Mesendoderm (in vitro differentiated cells): ENCODE data around the gene RAB6A.
"Not testable (repeated sequence)": the region's sequence is repeated elsewhere in the genome, so short reads cannot be mapped to it uniquely, and the experiment has no call there.

ENCODE experiments used
- DNase-seq: peaks from one replicate; pipeline ENCODE4 v3.0.0; 2013
- H2AK5ac ChIP-seq: 2 replicates; pipeline ENCODE4 v1.6.1; 2013; ENCODE audit warnings: low read length, inconsistent platforms
- H2BK120ac ChIP-seq: 2 replicates; pipeline ENCODE4 v1.6.1; 2013; ENCODE audit warnings: low read depth, mild to moderate bottlenecking, low read length, moderate library complexity, mixed read lengths
- H2BK15ac ChIP-seq: replicated peaks from 2 replicates; pipeline ENCODE4 v1.6.1; 2013; ENCODE audit warnings: low read depth, mild to moderate bottlenecking, moderate library complexity
- H2BK5ac ChIP-seq: 2 replicates; pipeline ENCODE4 v1.6.1; 2013; ENCODE audit warnings: low read length, inconsistent platforms
- H3K18ac ChIP-seq: 2 replicates; pipeline ENCODE4 v1.6.1; 2013; ENCODE audit warnings: mild to moderate bottlenecking, low read length, mixed read lengths
- H3K23ac ChIP-seq: one replicate; pipeline ENCODE4 v1.6.1; 2013; ENCODE audit warnings: low read length
- H3K27ac ChIP-seq: 2 replicates; pipeline ENCODE4 v1.5.1; 2013; ENCODE audit warnings: low read depth, mild to moderate bottlenecking, inconsistent platforms, low read length, moderate library complexity
- H3K27me3 ChIP-seq: 2 replicates; pipeline ENCODE4 v1.6.1; 2013; ENCODE audit warnings: low read length, control low read depth, mild to moderate bottlenecking, inconsistent platforms; ENCODE audit not compliant: insufficient read depth, poor library complexity
- H3K36me3 ChIP-seq: 2 replicates; pipeline ENCODE4 v1.6.1; 2013; ENCODE audit warnings: low read length, inconsistent platforms; ENCODE audit not compliant: control insufficient read depth, insufficient read depth
- H3K4ac ChIP-seq: one replicate; pipeline ENCODE4 v1.6.1; 2013; ENCODE audit warnings: low read depth, mild to moderate bottlenecking, low read length, moderate library complexity
- H3K4me1 ChIP-seq: 2 replicates; pipeline ENCODE4 v1.6.1; 2013; ENCODE audit warnings: low read depth, low read length, inconsistent platforms; ENCODE audit not compliant: control insufficient read depth
- H3K4me2 ChIP-seq: 2 replicates; pipeline ENCODE4 v1.6.1; 2013; ENCODE audit warnings: low read length
- H3K4me3 ChIP-seq: 2 replicates; pipeline ENCODE4 v1.5.1; 2013; ENCODE audit warnings: mild to moderate bottlenecking, low read length
- H3K56ac ChIP-seq: one replicate; pipeline ENCODE4 v1.6.1; 2013; ENCODE audit warnings: low read length
- H3K79me1 ChIP-seq: 2 replicates; pipeline ENCODE4 v1.6.1; 2013; ENCODE audit warnings: low read length, inconsistent platforms
- H3K79me2 ChIP-seq: 2 replicates; pipeline ENCODE4 v1.6.1; 2013; ENCODE audit warnings: mild to moderate bottlenecking, low read length; ENCODE audit not compliant: control insufficient read depth, insufficient read depth
- H3K9ac ChIP-seq: 2 replicates; pipeline ENCODE4 v1.6.1; 2013; ENCODE audit warnings: low read length, inconsistent platforms
- H4K5ac ChIP-seq: one replicate; pipeline ENCODE4 v1.6.1; 2013; ENCODE audit warnings: low read length
- H4K8ac ChIP-seq: one replicate; pipeline ENCODE4 v1.6.1; 2013; ENCODE audit warnings: low read depth, mild to moderate bottlenecking, control low read depth, low read length, moderate library complexity
- WGBS: extraction: QIAGEN DNeasy Blood & Tissue Kit; methylation state at CpG from one replicate; pipeline ENCODE4 v1.1.7; 2013; ENCODE audit warnings: low lambda C conversion rate, missing lambda C conversion rate; ENCODE audit not compliant: insufficient coverage; ENCODE audit errors: extremely low coverage; 5-methylcytosine and 5-hydroxymethylcytosine counted together

Gene RAB6A

GRCh38 chr11:73705053-73705452 is 55.8 kb downstream of the RAB6A start:
- Histone ChIP-seq H2BK120ac (no peak overlapping the region), H3K4ac (no peak overlapping the region), H3K18ac (no peak overlapping the region), H3K27me3 (no peaks in the 10 kb centered on the region), H3K36me3 (no peaks in the 10 kb centered on the region), H4K5ac (no peak overlapping the region), H3K4me3 (no peak overlapping the region), H3K79me2 (no peaks in the 10 kb centered on the region), H3K4me2 (no peak overlapping the region), H4K8ac (no peak overlapping the region), H3K9ac (no peak overlapping the region), H3K79me1 (no peaks in the 10 kb centered on the region), H2BK5ac (no peak overlapping the region), H2BK15ac (no peak overlapping the region), H3K23ac (no peak overlapping the region), H3K27ac (no peak overlapping the region), H3K56ac (no peak overlapping the region), H3K4me1 (no peaks in the 10 kb centered on the region), H2AK5ac (no peak overlapping the region)
- WGBS, result no CpG with 5 or more reads among the region's 1 CpG
- DNase-seq, result no peak

GRCh38 chr11:73693899-73694525 is 66.9 kb downstream of the RAB6A start:
- Histone ChIP-seq H4K5ac (no peak overlapping the region), H2BK120ac (no peak overlapping the region), H3K23ac (no peak overlapping the region), H3K27ac (no peak overlapping the region), H3K36me3 (no peaks in the 10 kb centered on the region), H2BK5ac (no peak overlapping the region), H3K4ac (no peak overlapping the region), H2AK5ac (no peak overlapping the region), H3K18ac (no peak overlapping the region), H3K56ac (no peak overlapping the region), H4K8ac (no peak overlapping the region), H3K4me1 (no peaks in the 10 kb centered on the region), H3K9ac (no peak overlapping the region), H2BK15ac (no peak overlapping the region), H3K79me2 (no peaks in the 10 kb centered on the region), H3K79me1 (no peaks in the 10 kb centered on the region), H3K4me2 (no peak overlapping the region), H3K27me3 (no peaks in the 10 kb centered on the region), H3K4me3 (no peak overlapping the region)
- WGBS, result no CpG with 5 or more reads among the region's 4 CpGs
- no peak for DNase-seq

DNA sequence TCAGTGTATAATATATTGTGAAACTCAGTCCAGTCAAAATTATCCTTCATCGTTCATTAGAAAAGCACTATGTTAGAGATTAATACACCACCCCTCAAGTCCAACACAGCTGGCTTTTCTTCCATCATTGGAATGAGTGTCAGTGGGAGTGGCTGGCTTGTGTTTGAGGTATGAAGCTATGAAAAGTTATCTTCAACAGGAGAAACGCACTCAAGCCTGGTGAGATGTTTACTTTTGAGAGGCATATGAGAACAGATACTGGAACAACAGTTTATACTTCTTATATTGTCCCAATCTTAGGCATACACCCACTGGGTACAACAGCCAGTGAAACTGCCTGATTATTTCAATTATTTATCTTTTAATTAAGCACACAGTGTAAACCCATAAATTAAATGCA is 80.2 kb downstream of the RAB6A start:
- WGBS, result no CpG with 5 or more reads among the region's 2 CpGs

GRCh38 chr11:73676552-73676951 is 84.3 kb downstream of the RAB6A start:
- H3K9ac ChIP-seq, H4K8ac ChIP-seq, H2BK15ac ChIP-seq, H4K5ac ChIP-seq, H3K18ac ChIP-seq, H3K79me2 ChIP-seq, H3K36me3 ChIP-seq, H3K4me1 ChIP-seq, H2BK5ac ChIP-seq, H3K56ac ChIP-seq, H3K27ac ChIP-seq, H3K4ac ChIP-seq, H3K4me3 ChIP-seq, H2BK120ac ChIP-seq, H3K23ac ChIP-seq, DNase-seq, H3K4me2 ChIP-seq, H3K79me1 ChIP-seq, H2AK5ac ChIP-seq, H3K27me3 ChIP-seq: not testable (repeated sequence)
- no CpG with 5 or more reads among the region's 5 CpGs for WGBS

More for the DNA sequence above, 80.2 kb downstream of the RAB6A start:
- no peaks in the 10 kb centered on the region for H3K36me3 ChIP-seq
- H3K56ac ChIP-seq, result no peak overlapping the region
- no peak overlapping the region for H2BK15ac ChIP-seq
- no peak overlapping the region for H2BK5ac ChIP-seq
- no peak overlapping the region for H3K18ac ChIP-seq
- no peak overlapping the region for H4K5ac ChIP-seq
- no peak overlapping the region for H3K4ac ChIP-seq
- no peak overlapping the region for H3K4me3 ChIP-seq
- H2AK5ac ChIP-seq, result no peak overlapping the region
- H3K79me1 ChIP-seq, result no peaks in the 10 kb centered on the region
- H3K23ac ChIP-seq, result no peak overlapping the region
- H3K79me2 ChIP-seq, result no peaks in the 10 kb centered on the region
- no peak overlapping the region for H4K8ac ChIP-seq
- no peak overlapping the region for H2BK120ac ChIP-seq
- DNase-seq, result no peak
- no peaks in the 10 kb centered on the region for H3K27me3 ChIP-seq
- no peaks in the 10 kb centered on the region for H3K4me1 ChIP-seq
- no peak overlapping the region for H3K9ac ChIP-seq
- no peak overlapping the region for H3K27ac ChIP-seq
- no peak overlapping the region for H3K4me2 ChIP-seq

DNA sequence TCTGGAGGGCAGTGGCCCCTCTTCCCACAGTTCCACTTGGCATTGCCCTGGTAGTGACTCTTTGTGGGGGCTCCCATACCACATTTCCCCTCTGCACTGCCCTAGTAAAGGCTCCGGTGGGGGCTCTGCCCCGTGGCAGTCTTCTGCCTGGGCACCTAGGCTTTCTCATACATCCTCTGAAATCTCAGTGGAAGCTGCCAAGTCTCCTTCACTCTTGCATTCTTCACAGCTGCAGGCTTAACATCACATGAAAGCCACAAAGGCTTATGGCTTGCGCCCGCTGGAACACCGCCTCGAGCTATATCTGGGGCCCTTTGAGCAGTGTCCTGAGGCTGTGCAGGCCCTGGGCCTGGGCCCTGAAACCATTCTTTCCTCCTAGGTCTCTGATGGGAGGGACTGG is 89.2 kb downstream of the RAB6A start:
- Histone ChIP-seq H3K18ac (no peak overlapping the region), H3K79me1 (no peaks in the 10 kb centered on the region), H4K5ac (no peak overlapping the region), H3K27me3 (no peaks in the 10 kb centered on the region), H2BK15ac (no peak overlapping the region), H3K4me2 (no peak overlapping the region), H3K23ac (no peak overlapping the region), H2AK5ac (no peak overlapping the region), H3K4me3 (no peak overlapping the region), H4K8ac (no peak overlapping the region), H3K4ac (no peak overlapping the region), H3K79me2 (no peaks in the 10 kb centered on the region), H2BK5ac (no peak overlapping the region), H3K4me1 (no peaks in the 10 kb centered on the region), H3K27ac (no peak overlapping the region), H3K56ac (no peak overlapping the region), H2BK120ac (no peak overlapping the region), H3K36me3 (no peaks in the 10 kb centered on the region), H3K9ac (no peak overlapping the region)
- no peak for DNase-seq
- no CpG with 5 or more reads among the region's 6 CpGs for WGBS

DNA sequence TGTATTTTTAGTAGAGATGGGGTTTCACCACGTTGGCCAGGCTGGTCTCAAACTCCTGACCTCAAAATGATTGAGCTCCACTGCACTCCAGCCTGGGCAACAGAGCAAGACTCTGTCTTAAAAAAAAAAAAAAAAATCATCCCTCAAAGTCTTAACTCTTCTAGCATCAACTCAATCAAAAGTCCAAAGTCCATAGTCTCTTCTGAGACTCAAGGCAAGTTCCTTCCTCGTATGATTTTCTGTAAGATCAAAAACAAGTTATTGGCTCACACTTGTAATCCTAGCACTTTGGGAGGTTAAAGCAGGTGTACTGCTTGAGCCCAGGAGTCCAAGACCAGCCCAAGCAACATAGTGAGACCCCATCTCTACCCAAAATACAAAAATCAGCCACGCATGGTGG is 90.1 kb downstream of the RAB6A start:
- no peak overlapping the region for H2BK120ac ChIP-seq
- H3K4me3 ChIP-seq, result no peak overlapping the region
- no peak overlapping the region for H2AK5ac ChIP-seq
- no peak for DNase-seq
- no peak overlapping the region for H2BK15ac ChIP-seq
- no peak overlapping the region for H3K18ac ChIP-seq
- no peak overlapping the region for H2BK5ac ChIP-seq
- H3K36me3 ChIP-seq, result no peaks in the 10 kb centered on the region
- no peaks in the 10 kb centered on the region for H3K79me2 ChIP-seq
- no CpG with 5 or more reads among the region's 3 CpGs for WGBS
- no peaks in the 10 kb centered on the region for H3K27me3 ChIP-seq
- H3K9ac ChIP-seq, result no peak overlapping the region
- H3K4me2 ChIP-seq, result no peak overlapping the region
- no peak overlapping the region for H4K8ac ChIP-seq
- no peak overlapping the region for H3K23ac ChIP-seq
- H3K4ac ChIP-seq, result no peak overlapping the region
- H3K56ac ChIP-seq, result no peak overlapping the region
- no peak overlapping the region for H3K27ac ChIP-seq
- no peaks in the 10 kb centered on the region for H3K79me1 ChIP-seq
- H3K4me1 ChIP-seq, result no peaks in the 10 kb centered on the region
- H4K5ac ChIP-seq, result no peak overlapping the region
